HG02970 (cell line): Measurements from ENCODE around the gene TTC7B.

Experiments
- ATAC-seq: cut with Tn5 transposase; IDR thresholded peaks from one replicate; pipeline ENCODE4 v1.9.1; 2021; ENCODE audit warnings: mild to moderate bottlenecking, moderate library complexity, moderate number of reproducible peaks; ENCODE audit not compliant: unreplicated experiment, low FRiP score

Gene TTC7B

DNA sequence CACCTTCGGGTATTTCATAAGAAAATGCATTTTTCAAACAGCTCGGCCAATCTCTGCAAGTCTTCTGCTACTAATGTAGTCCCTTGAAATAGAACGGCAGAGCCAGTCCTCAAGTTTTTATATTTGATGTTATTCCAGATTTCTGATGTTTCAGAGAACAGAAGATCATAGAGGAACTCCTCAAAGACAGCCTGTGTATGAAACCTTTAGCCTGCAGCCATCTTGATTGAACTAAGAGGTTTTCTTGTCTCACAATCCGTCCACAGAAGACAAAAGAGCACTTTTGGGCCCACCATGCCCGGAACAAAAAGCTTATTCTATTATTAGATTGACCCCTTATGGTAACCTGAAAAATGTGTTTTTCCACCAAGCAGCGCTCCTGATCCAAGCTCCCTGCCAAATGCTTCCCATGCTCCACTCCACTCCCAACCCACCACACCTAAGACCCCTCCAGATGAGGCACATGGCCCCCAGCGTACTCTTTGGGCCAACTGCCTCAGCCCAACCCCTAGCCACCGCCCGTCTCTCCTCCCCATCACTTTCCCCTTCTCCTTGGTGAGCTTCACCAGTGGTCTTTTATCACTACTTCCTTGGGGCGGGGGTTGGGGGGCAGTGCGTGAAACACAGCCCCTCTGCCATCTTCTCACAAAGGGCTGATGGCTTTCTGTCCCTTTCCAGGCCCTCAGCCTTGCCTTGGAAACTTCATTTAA, 243.6 kb downstream of the TTC7B start:
- no peak for ATAC-seq

DNA sequence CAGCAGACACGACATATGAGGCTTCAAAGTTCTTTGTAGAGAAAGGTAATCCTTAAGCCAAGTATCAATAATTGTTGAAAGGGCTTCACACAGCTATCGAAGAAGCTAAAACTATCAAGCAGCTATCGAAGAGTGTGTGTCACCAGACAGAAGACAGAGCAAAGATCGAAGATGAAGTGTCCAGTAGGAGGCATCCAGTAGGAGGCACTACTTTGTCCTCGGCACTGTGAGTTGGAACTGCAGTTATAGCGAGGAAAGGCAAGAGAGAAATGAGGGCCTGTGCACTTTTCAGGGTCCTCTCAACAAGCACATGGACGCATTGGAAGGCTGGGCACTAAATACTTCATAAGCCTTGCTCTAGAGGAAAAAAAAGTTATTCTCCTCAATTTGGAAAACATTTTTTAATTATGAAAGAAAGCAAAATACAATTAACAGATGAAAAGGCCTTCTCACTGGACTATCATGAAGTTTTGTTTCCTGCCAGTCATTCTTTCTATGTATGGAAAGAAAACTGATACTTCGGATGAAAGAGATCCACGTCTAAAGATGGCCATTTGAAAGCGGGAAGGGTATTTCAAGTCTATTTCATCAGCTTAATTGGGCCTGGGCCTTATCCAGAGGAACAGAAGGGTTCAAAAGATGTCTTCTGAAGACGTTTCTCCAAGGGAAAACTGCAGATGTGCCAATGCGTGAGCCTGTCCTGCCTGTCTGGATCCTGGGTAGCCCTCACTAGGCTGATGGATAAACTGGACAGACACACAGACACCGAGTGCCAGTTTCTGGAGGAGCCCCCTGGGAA, 244.9 kb downstream of the TTC7B start:
- no peak for ATAC-seq

DNA sequence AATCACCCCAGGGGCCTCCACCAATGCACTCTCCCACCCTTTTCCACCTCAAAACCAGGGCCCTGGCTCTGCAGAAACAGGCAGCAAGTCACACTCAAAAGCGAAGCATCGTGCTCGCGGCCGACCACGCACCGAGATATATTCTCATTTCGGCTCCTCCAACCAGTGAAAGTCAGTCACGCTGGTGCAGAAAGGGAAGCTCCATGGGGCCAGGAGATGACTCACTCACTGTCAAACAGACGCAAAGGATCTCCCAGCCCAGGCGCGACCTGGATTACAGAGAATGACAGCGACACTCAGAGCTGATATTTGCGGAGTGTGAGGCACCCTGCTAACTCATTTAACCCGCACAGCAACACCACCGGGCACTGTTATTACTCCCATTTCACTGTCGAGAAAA, 245.8 kb downstream of the TTC7B start:
- no peak for ATAC-seq

DNA sequence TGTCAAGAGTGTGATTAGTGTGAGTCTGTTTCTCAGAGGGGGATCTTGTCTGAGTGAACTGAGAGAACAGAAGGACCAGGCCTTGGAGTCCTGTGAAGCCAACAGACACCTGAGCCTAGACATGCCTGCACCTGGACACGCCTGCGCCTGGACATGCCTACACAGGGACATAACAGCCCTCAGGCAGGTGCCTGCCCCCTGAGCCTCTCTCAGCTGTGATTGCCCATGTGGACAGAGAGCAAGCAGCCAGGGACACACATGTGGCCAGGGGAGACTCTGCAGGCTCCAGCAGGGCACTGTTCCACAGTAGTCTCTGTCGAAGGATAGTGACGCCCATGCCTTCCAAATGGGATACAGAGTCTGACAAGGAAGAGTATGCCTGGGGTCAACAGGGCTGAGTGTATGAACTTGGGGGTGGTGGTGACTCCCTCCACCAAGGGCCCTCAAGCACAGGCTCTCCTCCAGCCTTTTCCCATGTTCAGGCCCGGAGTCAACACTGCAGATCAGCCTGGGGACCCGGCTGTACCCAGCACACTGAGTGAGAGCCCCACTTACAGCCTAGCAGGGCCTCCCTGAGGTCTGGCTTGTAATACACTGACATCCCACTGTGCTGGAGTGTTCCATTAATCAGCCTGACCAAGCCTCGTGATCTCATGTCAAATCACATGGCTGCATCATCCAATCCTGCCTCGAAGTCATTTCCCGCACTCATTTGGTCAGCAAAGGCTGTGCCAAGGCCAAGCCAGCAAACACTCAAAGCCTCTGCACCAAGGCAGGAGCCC, 246.4 kb downstream of the TTC7B start:
- ATAC-seq = no peak

DNA sequence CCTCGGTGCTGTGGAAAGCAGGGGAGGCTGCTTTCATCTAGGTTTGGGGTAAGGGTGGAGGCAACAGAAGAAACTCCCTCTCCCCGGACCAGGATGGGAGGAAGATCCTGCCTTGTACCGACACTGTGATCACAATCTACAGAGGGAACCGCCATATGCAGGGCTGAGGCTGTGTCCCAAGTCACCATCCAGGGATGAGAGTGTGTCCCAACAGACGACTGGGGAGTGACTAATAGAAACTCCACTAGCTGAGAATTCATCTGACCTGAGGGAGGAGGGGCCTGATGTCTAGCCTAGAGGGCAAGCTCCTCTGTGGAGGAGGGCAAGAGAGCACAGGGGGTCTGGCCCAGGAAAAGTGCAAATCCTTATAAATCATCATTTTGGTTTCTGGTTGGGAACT, 247.0 kb downstream of the TTC7B start:
- no peak for ATAC-seq

DNA sequence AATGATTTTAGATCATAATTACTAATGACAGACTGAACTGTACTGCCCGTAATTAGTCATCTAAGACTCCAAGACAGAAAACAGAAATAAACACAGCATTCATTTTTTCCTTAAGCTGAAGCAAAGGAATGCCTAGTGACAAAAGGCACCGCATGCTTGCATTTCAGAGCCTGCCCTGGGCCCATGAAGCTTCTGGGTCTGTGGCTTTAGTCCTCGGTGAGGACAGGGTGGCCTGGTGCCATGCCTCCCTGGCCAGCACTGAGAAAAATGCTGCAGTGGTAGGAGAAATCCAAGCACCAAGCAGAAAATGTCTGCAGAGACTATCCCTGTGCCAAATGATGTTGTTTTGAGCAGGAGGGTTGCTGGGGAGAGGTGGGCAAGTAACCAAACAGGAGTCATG, 247.8 kb downstream of the TTC7B start:
- no peak for ATAC-seq

DNA sequence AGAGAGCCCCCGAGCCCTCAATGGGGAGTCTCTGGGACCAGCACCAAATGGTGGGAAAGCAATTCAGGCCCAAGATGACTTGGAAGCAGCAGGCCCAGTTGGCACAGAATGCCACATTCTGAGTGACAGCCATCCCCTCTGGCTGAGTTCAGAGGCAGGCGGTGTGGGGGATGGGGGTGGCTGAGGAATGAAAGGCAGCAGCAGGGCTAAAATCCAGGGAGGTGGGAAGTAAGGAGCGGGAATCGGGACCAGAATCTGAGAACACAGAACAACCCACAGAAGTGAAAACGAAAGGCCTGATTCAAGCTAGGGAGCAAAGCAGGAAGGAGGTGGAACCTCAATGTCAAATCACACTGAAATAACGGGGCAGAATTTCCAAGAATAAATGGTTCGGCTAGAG, 248.2 kb downstream of the TTC7B start:
- no peak for ATAC-seq

DNA sequence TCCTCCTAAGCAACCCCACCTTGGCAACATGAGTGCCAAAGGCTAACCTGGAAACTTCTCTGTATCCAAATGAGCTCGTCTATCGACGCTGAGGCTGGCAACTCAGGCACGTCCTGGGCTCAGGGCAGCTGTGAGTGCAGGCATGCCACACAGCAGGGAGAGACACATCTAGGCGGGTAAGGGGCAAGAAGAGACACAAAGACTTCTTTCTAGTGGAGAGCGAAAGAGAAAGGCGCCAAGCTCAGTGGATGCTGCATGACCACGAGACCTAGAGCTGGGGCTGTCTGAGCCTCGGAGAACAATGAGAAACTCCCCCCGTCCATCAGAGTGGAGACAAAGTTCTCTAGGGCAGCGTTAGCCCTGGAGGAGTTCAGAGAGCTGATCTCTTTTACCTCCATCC, 249.0 kb downstream of the TTC7B start:
- ATAC-seq = no peak

DNA sequence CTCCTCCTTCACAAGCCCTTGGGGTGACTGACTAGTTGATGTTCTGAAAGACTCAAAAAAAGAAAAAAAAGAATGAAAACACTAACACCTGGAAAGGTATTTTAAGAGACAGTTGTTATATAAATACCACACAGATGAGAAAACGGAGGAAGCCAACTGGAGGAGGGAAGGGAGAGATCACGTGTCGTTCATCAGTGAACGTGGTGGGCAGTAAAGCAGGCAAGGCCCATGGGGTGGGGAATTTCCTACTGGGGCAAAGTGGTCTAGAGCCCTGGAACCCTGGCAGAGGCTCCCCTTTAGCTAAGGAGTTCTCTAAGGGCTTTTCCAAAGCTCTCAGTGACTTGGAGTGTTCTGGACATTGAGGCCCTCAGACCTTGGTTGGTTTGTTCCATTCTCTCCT, 249.7 kb downstream of the TTC7B start:
- ATAC-seq = no peak

DNA sequence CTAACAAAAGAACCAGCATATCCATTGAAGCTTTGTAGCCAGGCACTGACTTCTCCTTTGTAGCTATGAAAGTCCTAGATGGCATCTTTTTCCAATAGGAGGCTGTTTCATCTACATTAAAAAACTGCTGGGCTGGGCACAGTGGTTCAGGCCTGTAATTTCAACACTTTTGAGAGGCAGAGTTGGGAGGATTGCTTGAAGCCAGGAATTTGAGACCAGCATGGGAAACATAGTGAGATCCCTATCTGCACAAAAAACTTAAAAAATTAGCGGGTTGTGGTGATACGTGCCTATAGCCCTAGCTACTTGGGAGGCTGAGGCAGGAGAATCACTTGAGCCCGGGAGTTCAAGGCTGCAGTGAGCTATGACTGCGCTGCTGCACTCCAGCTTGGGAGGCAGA, 251.7 kb downstream of the TTC7B start:
- no peak for ATAC-seq

DNA sequence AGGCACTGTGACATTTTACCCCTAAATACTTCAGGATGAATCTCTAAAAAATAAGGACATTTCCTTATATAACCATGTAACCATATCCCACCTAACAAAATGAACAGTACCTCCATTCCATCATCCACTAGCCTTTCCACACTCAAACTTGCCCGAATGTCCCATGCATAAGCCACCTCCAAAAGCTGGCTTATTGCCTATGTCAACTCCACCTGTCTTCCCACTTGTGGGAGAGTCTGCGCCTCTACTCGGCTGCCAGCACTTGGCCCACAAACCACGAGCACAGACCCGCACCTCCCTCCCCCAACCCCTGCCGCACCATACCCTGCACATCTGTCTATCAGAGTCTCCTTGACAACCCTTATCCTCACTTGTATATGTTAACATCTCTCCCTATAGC, 253.6 kb downstream of the TTC7B start:
- no peak for ATAC-seq

DNA sequence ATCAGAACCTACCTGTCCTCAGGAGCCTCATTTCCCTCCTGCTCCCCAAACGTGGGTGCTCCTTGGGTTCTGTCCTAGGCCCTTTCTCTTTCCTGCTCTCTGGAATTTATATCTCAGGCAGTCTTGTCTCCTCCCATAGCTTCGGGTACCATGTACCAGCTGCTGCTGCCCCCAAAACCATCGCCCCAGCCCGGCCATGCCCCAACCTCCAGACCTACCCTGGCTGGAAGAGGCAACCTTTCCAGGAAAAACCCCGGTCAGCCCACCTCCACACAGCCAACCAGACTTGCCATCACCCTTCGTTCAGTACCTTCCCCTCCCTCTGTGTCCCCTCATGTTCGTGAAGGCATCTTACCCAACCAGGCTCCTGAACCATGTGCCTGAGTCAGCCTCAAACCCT, 254.3 kb downstream of the TTC7B start:
- ATAC-seq = no peak

DNA sequence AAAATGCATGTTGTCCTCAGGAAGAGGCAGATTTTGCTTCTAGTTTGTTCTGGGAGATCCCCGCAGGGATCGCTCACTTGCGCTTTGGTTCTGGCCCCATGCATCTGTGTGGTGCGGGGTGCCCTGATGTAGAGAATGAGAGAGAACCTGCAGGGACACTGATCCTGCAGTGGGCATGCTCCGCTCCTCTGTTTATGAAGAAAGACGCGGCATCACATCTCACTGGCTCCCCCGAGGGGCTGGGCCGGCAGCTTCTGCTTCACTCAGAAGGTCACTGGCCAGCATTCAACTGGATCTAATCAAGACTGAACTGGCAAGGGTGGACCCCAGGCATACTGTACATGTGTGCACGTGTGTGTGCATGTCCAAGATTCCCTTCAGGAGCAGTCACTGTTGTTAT, 255.2 kb downstream of the TTC7B start:
- no peak for ATAC-seq

DNA sequence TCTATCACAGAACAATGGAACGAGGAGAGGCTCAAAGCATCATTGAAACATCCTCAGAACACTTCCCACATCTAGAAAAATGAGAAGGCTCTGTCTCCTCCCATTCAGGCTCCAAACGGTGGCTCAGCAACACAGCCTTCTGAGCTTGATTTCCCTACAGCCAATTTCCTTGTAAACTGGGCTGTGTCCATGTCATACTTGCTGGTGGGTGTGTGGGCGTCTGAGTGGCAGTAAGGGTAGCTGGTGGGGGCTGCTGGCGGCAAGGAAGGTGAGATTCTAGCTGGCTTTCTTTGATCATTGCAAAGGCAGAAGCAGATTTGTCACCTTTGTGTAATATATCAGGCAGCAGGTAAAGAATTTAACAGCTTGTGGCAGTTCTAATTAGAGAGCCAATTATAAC, 255.7 kb downstream of the TTC7B start:
- ATAC-seq = no peak

DNA sequence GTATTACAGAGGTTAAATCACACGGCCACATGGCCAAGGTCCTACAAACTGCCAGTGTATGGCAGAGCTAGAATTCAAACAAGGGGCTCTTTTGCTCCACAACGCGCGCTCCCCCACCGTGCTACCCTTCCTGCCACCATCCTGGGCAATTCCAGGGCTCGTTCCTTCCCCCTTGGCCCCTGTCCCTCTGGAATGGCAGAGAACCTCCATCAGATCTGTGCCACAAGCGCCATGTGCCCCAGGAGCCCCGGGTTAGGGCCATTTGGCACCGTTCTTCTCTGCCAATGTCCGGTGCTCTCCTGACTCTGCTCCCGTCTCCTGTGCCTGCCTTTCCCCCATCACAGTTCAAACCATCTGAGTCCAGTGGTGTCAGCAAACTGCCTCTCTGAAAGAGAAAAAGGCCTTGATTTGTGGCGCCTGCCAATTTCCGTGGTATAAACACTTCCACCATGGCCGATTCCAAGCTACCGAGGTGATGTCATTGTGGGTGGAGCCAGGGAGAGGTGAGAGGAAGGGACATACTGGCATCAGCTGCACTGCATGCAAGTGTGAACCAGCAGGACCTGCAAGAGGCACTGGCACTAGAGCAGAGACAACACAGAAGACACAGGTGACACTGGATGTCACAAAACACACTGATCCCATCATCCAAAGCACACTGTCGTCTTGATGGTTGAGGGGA, 256.3 kb downstream of the TTC7B start:
- ATAC-seq = no peak

DNA sequence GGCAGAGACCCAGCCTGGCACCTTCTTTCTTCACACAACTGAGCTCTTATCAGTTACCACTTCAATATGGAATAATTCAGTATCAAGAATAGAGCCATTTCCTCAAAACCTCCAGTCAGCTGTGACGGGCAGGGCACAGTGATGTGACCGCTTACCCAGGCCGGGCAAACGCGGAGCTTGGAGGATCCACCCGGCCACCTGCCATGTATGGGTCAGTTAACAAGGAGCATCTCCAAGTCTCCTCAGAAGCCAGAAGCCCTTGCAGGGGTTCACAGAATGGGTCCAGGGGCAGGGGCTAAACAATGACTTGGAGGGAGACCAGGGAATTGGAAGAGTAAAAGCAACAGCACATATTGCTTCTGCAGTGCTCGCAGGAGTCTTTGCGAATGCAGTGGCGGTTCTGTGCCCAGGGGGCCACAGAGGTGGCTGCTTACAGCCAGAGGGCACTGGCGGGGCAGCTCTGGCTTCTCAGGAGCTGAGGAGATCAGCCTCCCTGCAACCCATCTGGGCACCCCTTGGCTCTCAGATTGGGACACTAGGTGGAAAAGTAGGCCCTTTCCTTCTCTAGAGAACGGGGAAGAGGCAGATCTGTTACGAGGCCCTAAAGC, 257.1 kb downstream of the TTC7B start:
- ATAC-seq = no peak

DNA sequence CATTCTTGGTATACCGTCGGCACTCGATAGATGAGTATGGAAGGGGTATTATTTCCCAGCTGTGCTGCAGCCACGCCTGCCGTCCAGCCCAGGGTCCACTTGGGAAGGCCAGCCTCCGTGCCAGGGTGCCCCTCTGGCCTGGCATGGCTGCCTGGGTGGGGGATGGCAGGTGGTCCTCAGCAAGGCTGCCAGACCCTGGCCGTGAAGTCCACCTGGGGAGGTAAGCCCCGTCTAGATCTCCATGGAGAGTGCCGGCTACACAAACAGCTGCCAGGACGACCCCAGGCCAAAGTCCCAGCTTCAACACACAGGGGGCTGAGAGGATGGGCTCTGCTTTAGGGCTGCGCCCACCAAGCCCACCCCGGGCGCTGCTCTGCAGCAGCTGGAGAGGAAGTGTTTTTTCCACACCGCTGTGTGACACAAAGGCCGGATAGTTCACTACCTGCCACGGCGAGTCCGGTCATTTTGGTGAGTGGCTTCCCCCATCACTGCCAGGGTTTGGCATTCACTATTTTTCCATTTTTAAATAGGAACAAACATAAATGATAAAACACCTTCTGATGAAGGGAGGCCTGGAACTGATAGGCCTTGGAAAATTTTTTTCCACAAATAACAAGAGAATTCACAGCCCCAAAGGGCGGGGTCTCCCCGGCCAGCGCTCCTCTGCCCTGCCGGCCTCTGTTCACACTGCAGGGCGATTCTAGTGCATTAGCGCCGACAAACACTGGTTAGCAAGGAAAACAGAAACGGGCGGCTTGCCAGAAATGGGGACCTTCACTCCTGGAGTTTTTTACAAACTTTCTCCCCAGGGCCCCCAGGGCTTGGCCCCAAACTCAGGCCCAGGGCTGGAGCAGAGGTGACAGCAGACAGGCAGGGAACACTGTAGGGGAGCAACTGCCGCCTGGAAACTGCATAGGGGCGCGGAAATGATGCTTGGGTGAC, 257.9 kb downstream of the TTC7B start:
- ATAC-seq = no peak

DNA sequence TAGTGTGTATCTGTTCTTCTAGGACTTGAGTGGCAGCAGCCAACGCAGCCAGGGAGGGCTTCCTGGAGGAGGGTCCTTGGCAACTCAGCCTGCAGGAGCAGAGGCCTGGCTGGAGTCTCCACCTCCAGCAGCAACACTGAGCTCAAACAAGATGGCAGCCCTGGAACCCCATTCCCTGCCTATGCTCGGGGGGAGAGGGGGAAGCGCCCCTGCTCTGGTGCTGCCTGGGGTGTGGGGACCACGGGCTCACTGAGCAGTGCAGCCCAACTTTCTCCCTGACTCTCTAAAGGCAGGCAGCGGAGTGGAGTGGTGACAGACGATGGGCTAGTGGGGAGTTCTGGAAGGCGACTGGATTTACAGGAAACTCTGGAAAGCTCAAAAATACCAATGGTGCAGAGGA, 258.7 kb downstream of the TTC7B start:
- ATAC-seq = no peak

DNA sequence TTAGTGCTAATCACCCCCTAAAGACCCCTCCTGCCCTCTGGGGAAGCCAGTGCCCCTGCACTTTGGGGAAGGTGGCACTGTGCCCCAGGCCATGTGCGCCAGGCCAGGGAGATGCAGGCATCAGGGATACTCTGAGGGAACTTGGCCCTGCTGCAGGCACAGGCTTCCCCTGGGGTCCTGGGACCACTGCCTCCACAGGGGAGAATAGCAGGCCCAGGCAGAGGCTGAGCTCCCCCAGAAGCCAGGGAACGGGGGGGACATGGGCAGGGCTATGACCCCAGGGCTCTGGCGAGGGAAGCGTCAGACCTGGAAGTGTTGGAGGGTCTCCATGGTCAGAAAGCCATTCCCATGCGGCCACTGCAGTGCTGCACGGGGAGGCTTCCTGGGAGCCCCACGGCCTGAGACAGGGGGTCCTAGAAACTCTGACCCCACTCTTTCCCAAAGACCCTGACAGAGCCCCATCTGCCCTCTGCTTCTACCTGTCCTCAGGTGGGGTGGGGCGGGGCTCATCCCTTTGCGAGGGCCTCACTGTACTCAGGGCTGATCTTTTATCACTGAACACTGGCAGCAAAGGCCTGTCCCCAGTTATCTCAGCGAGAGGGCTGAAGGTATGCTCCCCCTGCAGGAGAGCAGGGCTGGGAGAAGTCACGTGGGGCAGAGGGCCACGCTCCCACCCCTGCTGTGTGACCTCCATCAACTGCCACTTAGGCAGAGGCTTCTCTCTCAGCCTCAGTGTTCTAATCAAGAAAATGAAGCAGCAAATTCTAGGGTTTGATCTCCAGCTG, 259.4 kb downstream of the TTC7B start:
- ATAC-seq = no peak
